Erythroblast (primary cell): ENCODE data around the gene KRTAP4-9.

Experiments used
- GATA1 ChIP-seq: IDR thresholded peaks from 2 replicates; pipeline ENCODE4 v1.6.1; 2011; ENCODE audit warnings: low read depth, mild to moderate bottlenecking, control low read depth, low read length, moderate library complexity
- POLR2A ChIP-seq: IDR thresholded peaks from 2 replicates; pipeline ENCODE4 v1.6.1; 2011; ENCODE audit warnings: mild to moderate bottlenecking, low read length

DNA sequence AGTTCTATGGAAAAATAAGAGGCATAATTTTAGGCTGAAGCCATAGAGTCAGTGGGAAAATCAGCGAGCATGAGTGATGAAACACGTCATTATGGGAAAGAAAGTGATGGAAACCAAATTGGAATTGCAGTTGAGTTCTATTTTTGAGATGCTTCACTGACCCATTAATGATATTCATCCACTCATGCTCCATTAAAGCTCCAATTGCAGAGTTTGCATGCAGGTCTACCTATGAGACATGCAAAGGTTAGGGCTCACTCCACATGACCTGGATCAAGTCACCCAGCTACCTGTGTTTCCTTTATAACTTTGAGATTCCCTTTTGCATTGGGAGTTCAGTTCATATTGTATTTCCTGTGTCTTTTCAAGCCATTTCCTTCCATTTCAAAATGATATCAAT is 31.5 kb upstream of the KRTAP4-9 start:
- TF ChIP-seq POLR2A (no peak), GATA1 (no peak)
